ENCODE measurements around the gene TMEM175.

TMEM175 gene

DNA sequence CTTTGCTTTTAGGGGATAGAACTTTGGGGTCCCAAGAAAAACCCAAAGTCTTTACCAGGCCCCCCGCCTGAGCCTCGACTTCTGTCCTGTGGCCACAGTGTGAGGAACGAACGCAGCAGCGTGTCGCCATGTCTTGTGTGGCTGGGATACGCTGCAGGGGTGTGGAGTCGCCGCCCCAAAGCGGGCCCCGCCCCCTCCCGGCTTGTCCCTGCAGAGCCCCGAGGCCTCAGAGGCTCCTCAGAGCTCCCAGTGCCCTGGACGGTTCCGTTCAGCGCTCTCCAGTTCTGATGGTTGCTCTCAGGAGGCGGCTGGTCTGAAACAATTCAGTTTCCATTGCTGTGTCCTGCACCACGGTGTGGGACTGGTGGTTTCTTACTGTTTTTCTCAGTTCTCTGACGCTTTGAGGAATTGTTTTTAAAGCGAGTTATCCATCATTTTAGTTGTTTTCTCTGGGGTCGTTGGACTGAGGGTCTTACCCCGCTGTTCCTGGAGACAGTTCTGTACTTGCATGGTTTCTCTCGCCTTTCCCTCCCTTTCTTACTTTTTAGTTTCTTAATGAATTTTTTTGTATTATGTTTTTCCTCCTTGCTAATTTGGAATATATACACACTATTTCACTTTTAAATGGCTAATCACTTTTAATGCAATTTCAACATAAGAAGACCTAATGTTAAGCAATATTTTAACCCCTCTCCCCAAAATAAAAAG is 53.0 kb downstream of the TMEM175 start:
- Mint-ChIP-seq H3K36me3 (ENCODE audit: low read depth) (no peaks in the 10 kb centered on the region), H3K4me1 (peaks cover 22% of the 10 kb centered on the region), H3K4me3 (peak overlapping the region; percentile 86), H3K27ac (peak overlapping the region; percentile 31), H3K27me3 (no peaks in the 10 kb centered on the region), H3K9me3 (no peaks in the 10 kb centered on the region)
- ATAC-seq (peak; percentile 67), DNase-seq (peak; percentile 80)

GRCh38 chr4:986428-986878 is 54.2 kb downstream of the TMEM175 start:
- DNase-seq (no peak), ATAC-seq (peak; percentile 9)
- Mint-ChIP-seq H3K36me3 (ENCODE audit: low read depth) (no peaks in the 10 kb centered on the region), H3K4me3 (peak overlapping the region; percentile 86), H3K27me3 (no peaks in the 10 kb centered on the region), H3K9me3 (no peaks in the 10 kb centered on the region), H3K4me1 (peaks cover 22% of the 10 kb centered on the region), H3K27ac (peak overlapping the region; percentile 85)

DNA sequence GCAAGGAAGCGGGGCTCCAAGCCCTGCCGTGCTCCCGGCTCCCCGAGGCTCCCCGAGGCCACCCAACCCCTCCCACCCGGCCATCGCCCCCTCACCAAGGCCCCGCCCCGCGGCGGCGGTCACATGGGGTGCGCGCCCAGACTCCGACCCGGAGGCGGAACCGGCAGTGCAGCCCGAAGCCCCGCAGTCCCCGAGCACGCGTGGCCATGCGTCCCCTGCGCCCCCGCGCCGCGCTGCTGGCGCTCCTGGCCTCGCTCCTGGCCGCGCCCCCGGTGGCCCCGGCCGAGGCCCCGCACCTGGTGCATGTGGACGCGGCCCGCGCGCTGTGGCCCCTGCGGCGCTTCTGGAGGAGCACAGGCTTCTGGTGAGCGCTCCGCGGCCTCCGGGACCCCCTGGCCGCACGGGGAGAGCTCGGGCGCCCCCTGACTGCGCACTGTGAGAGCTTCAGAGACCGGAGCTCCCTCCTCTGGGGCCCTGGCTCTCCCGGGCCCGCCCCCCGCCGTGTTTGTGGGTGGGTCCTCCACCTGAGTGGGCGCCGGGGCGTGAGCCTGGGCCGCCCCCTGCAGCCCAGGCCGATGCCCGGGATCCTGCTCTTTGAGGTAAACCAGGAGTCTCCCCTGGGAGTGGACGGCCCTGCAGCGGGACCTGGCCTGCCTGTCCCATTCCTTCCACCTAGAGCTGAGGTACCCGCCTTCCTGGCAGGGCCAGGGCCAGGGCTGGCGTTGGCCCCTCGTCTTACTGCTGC is 54.8 kb downstream of the TMEM175 start, which contains the start of gene IDUA:
Gene IDUA (plus strand): TSS at position 166 of the 745 bp plus-strand sequence. CDS start 41 bp downstream, at position 207.
- peak within 1 kb of the TSS; percentile 86 for H3K4me3 Mint-ChIP-seq
- H3K27ac Mint-ChIP-seq, result peak within 1 kb of the TSS; percentile 85
- no peaks in the 10 kb centered on the region for H3K27me3 Mint-ChIP-seq
- H3K4me1 Mint-ChIP-seq, result peaks cover 22% of the 10 kb centered on the region
- DNase-seq (peak; percentile 86), ATAC-seq (peak; percentile 85)
- no peaks in the 10 kb centered on the region for H3K36me3 Mint-ChIP-seq (ENCODE audit: low read depth)
- H3K9me3 Mint-ChIP-seq, result no peaks in the 10 kb centered on the region

DNA sequence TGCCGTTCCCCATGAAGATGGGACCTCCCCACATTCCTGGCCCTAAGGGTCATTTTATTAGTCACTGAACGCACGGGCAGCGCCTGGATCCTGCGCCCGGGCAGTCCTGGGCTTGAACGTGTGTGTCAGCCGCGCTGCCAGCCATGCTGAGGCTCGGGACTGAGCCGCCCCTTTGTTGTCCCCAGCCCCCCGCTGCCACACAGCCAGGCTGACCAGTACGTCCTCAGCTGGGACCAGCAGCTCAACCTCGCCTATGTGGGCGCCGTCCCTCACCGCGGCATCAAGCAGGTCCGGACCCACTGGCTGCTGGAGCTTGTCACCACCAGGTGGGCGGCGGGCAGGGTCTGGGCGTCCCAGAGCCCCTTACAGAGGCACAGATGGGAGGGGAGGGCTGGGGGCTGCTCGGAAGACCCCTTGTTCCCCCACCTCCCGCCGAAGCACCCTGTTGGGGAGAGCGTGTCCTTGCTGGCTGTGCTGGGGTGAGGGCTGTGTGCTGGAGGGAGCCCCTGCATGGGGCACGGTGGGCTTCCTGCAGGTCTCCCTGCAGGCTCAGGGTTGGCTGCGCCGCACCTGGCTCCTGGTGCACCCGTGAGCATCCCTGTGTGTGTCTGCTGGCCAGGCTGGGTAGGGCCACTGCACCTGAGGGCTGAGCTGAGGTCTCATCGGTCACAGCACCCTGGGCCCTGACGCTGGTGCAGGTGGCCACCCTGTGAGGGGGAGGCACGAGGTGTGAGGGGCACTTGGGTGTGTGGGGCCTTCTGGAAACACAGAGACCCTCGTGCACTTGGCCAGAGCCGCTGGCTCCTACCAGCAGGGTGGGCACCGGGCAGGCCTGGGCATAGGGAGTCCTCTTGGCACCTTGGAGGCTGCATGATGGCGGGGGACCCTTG is 55.6 kb downstream of the TMEM175 start:
- no peak overlapping the region for H3K27ac Mint-ChIP-seq
- no peaks in the 10 kb centered on the region for H3K9me3 Mint-ChIP-seq
- peak overlapping the region; percentile 72 for H3K4me3 Mint-ChIP-seq
- DNase-seq, result no peak
- no peak for ATAC-seq
- no peaks in the 10 kb centered on the region for H3K27me3 Mint-ChIP-seq
- no peaks in the 10 kb centered on the region for H3K36me3 Mint-ChIP-seq (ENCODE audit: low read depth)
- peaks cover 22% of the 10 kb centered on the region for H3K4me1 Mint-ChIP-seq

- Mint-ChIP-seq H3K4me1 (peaks cover 22% of the 10 kb centered on the region), H3K9me3 (no peaks in the 10 kb centered on the region), H3K36me3 (ENCODE audit: low read depth) (no peaks in the 10 kb centered on the region), H3K27me3 (no peaks in the 10 kb centered on the region), H3K27ac (no peak overlapping the region), H3K4me3 (no peak overlapping the region)
- no peak for ATAC-seq
- no peak for DNase-seq
These were observed 56.8 kb downstream of the TMEM175 start for GRCh38 chr4:988726-989721.

DNA sequence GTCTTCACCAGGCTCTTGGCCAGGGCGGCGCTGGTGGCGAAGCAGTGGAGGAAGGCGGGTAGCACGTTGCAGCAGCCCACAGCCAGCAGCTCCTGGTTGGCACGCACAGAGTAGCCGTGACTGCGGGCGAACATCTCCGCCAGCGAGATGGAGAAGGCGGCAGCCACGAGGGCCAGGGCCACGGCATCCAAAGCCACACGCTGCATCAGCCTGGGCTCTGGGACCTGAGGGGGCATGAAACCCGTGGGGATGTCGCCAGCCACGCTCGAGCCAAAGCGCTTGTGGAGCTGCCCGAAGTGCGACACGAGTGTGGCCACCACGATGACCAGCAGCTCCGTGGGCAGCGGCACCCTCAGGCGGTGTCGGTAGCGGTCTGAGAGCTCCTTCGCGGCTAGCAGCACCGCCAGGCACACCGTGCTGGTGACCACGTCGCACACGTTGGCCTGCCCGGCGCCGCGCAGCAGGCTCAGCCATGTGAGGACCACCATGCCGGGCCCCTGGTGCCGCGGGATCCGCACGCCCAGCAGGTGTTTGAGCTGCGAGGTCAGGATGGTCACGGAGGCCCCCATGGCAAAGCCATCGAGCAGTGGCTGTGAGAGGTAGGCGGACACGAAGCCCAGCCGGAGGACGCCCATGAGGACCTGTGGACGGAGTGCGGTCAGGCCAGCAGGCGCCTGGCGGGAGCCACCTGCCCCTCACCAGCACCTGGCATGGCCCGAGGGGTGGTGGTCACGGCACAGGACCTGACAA is 57.6 kb downstream of the TMEM175 start:
- no peaks in the 10 kb centered on the region for H3K9me3 Mint-ChIP-seq
- no peaks in the 10 kb centered on the region for H3K27me3 Mint-ChIP-seq
- H3K36me3 Mint-ChIP-seq (ENCODE audit: low read depth), result no peaks in the 10 kb centered on the region
- H3K4me3 Mint-ChIP-seq, result no peak overlapping the region
- ATAC-seq, result no peak
- DNase-seq, result no peak
- H3K27ac Mint-ChIP-seq, result no peak overlapping the region
- peaks cover 16% of the 10 kb centered on the region for H3K4me1 Mint-ChIP-seq

- Mint-ChIP-seq H3K27ac (no peak overlapping the region), H3K4me1 (peaks cover 6% of the 10 kb centered on the region), H3K36me3 (ENCODE audit: low read depth) (no peaks in the 10 kb centered on the region), H3K27me3 (no peaks in the 10 kb centered on the region), H3K9me3 (no peaks in the 10 kb centered on the region), H3K4me3 (no peak overlapping the region)
- ATAC-seq (no peak), DNase-seq (no peak)
These were observed 58.6 kb downstream of the TMEM175 start for GRCh38 chr4:990746-991367.

DNA sequence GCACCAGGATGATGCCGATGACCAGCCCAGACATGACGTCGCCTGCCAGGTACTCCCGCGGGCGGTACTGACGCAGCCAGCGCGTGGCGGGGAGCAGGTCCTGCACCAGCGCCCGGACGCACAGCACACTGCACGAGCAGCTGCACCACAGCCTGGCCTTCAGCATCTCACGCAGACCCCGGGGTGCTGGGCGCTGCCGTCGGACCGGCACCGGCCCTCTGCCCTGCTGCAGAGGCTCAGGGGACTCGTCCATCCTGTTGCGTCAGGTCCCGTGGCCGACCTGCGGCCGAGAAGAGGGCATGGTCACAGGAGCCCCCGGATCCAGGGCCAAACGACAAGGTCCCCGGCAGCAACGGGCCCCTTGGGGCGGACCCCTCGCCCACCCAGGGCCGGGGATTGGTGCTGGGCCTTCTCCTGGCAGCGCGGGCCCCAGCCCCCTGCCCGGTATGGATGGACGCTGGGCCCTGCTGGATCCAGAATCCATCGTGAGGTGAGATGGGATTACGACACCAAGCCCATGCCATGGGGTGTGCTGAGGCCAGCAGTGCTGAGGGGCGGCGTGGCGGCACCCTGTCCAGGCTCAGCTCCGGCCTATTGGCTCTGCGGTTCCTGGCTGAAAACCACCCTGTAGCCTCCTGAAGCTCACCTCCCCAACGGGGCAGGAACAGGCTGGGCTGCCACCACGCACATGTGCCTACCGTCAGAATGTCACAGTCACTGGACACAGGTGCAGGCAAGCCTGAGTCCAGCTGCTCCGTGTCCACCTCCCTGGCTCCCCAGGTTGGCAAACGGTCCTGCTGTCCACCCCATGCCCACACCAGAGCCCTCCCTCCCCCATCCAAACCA is 59.4 kb downstream of the TMEM175 start:
- H3K27me3 Mint-ChIP-seq, result peaks cover under 1% of the 10 kb centered on the region

DNA sequence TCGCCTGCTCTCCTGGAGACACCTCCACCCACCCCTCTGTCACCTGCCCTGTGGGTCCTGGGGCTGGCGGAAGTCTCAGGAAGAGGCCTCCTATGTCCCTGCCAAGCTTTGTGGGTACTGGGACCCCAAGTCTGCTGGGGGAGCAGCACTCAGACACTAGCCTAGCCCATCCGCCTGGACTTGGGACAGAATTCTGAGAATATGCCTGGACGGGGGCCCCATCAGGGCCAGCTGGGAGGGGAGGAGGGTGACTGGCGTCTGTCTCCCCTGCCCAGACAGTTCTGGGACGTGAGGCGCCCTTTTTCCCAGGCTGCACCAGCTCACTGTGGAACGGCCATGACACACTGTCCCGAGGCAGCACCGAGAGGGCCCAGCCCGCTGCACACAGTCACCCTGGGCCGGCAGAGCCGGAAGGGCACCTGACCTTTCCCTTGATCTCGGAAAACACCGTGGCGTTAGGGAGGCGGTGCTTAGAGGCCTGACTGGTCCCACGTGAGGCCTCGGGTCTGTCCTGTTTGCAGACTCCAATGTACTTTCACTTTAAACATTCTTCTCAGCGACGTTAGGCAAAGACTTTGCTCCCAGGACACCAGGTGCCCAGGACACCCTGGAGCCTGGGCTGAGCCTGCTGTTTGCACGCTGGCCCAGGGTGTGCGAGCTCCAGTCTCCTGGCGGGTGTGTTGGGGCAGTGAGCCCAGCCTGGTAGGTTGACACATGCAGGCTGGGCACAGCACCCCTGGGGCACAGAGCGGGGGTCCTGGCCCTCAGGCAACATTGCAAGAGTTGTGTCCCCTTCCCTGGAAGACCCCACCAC is 60.2 kb downstream of the TMEM175 start:
- ATAC-seq (no peak), DNase-seq (no peak)
- Mint-ChIP-seq H3K4me3 (no peak overlapping the region), H3K4me1 (no peaks in the 10 kb centered on the region), H3K27ac (no peak overlapping the region), H3K27me3 (peaks cover 3% of the 10 kb centered on the region), H3K9me3 (no peaks in the 10 kb centered on the region), H3K36me3 (ENCODE audit: low read depth) (no peaks in the 10 kb centered on the region)

More for the DNA sequence above, 59.4 kb downstream of the TMEM175 start:
- Mint-ChIP-seq H3K36me3 (ENCODE audit: low read depth) (no peaks in the 10 kb centered on the region), H3K4me1 (no peaks in the 10 kb centered on the region), H3K9me3 (no peaks in the 10 kb centered on the region), H3K4me3 (no peak overlapping the region), H3K27ac (no peak overlapping the region)
- DNase-seq (no peak), ATAC-seq (no peak)

DNA sequence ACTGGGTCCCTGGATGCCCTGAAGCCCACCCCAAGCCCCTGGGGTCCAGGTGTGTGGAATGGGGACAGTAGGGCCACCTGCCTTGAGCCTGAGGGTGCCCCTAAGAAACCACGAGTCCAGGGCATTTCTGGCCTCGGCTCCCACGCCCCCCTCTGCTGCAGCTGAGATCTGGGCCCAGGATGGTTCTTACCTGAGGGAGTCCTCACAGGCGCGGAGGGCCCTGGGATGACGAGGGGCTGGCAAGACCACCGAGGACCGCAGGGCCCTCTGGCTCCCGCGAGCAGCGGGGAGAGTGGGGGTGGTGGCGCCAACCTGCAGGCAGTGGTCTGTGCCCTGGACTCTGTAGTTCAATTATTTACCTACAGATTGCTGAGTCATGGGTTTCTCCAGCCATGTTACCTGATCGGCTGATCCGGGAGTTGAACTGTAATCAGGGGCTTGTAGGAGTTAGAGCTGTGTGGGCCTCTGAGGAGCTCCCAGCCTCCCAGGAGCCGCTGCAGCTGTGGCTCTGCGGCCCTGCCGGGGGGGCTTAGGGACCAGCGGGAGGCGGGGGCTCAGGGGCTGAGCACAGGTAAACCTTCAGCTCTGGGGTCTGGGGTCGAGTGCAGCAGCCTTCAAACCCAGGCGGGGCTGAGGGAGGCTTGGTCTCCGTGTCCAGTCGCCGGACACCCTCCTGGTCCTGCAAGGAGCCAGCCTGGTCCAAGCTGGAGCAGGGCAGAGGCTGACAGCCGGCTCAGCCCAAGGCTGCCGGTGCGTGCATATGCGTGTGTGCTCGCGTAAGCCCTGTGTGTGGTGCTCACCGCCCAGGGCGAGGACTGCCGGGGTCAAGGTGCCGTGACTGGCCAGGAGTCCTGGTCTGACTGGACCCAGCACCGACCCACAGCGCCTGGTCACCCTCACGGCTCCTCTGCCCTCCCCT is 61.1 kb downstream of the TMEM175 start, which contains the start of gene SLC26A1:
Gene SLC26A1 (minus strand): TSS at position 294 of the 919 bp plus-strand sequence. CDS start 1,701 bp downstream, outside the sequence.
- DNase-seq (no peak), ATAC-seq (no peak)
- H3K4me3 Mint-ChIP-seq, result no peak within 1 kb of the TSS
- H3K36me3 Mint-ChIP-seq (ENCODE audit: low read depth), result no peaks in the 10 kb centered on the region
- H3K4me1 Mint-ChIP-seq, result peaks cover under 1% of the 10 kb centered on the region
- H3K27ac Mint-ChIP-seq, result no peak within 1 kb of the TSS
- H3K27me3 Mint-ChIP-seq, result peaks cover 9% of the 10 kb centered on the region
- no peaks in the 10 kb centered on the region for H3K9me3 Mint-ChIP-seq
